Mesenchymal stem cell (in vitro differentiated cells and primary cell): Measurements from ENCODE around the gene CLSTN1.
A peak's percentile ranks its signal among the peaks of the same experiment; 100 is the strongest.

ENCODE experiments used
- DNase-seq: peaks from one replicate; pipeline ENCODE4 v3.0.0-alpha.2; 2013
- H2AFZ ChIP-seq: one replicate; pipeline ENCODE4 v1.6.1; 2013; ENCODE audit warnings: low read depth, mild to moderate bottlenecking, control low read depth, inconsistent platforms, low read length, moderate library complexity
- H2AK5ac ChIP-seq: 2 replicates; pipeline ENCODE4 v1.6.1; 2013; ENCODE audit warnings: low read length, moderate library complexity, mild to moderate bottlenecking, inconsistent platforms; ENCODE audit not compliant: severe bottlenecking
- H2BK120ac ChIP-seq: one replicate; pipeline ENCODE4 v1.6.1; 2013; ENCODE audit warnings: low read depth, mild to moderate bottlenecking, inconsistent platforms, low read length, moderate library complexity
- H2BK12ac ChIP-seq, 2 experiments: one replicate each; pipeline ENCODE4 v1.6.1; 2013; ENCODE audit warnings: inconsistent platforms in 2 of 2, low read length in 2 of 2, mild to moderate bottlenecking in 2 of 2, moderate library complexity in 2 of 2, control low read depth in 1 of 2
- H2BK15ac ChIP-seq: one replicate; pipeline ENCODE4 v1.6.1; 2013; ENCODE audit warnings: mild to moderate bottlenecking, low read depth, inconsistent platforms; ENCODE audit not compliant: poor library complexity, severe bottlenecking
- H2BK5ac ChIP-seq: 2 replicates; pipeline ENCODE4 v1.6.1; 2013; ENCODE audit warnings: low read depth, mild to moderate bottlenecking, low read length, control low read depth, inconsistent platforms; ENCODE audit not compliant: poor library complexity, severe bottlenecking
- H3K14ac ChIP-seq, 2 experiments: one replicate each; pipeline ENCODE4 v1.6.1; 2013; ENCODE audit warnings: inconsistent platforms in 2 of 2, low read length in 2 of 2, control low read depth in 1 of 2, mild to moderate bottlenecking in 1 of 2, moderate library complexity in 1 of 2
- H3K18ac ChIP-seq, 2 experiments: one replicate each; pipeline ENCODE4 v1.6.1; 2013; ENCODE audit warnings: inconsistent platforms in 2 of 2, low read length in 2 of 2, control low read depth in 1 of 2, low read depth in 1 of 2, mild to moderate bottlenecking in 1 of 2
- H3K23ac ChIP-seq, 2 experiments: one replicate each; pipeline ENCODE4 v1.6.1; 2013; ENCODE audit warnings: inconsistent platforms in 2 of 2, low read length in 2 of 2, mild to moderate bottlenecking in 2 of 2, moderate library complexity in 2 of 2, control low read depth in 1 of 2
- H3K27ac ChIP-seq: 2 replicates; pipeline ENCODE4 v1.5.1; 2013; ENCODE audit warnings: mild to moderate bottlenecking, moderate library complexity, low read length, control low read depth, inconsistent platforms; ENCODE audit not compliant: poor library complexity, severe bottlenecking
- H3K27me3 ChIP-seq, 2 experiments: 2 replicates each; pipeline versions ENCODE4 v1.6.1 to v1.7.0; 2013; ENCODE audit warnings: low read length in 2 of 2, mild to moderate bottlenecking in 2 of 2, moderate library complexity in 2 of 2, control low read depth in 1 of 2, inconsistent platforms in 1 of 2; ENCODE audit not compliant: control insufficient read depth in 1 of 2, insufficient read depth in 1 of 2
- H3K36me3 ChIP-seq, 2 experiments: 2 replicates each; pipeline versions ENCODE4 v1.6.1 to v1.7.0; 2013; ENCODE audit warnings: low read length in 2 of 2, control low read depth in 1 of 2, inconsistent platforms in 1 of 2, low read depth in 1 of 2, mild to moderate bottlenecking in 1 of 2; ENCODE audit not compliant: insufficient read depth in 2 of 2, control insufficient read depth in 1 of 2
- H3K4ac ChIP-seq, 2 experiments: one replicate each; pipeline ENCODE4 v1.6.1; 2013; ENCODE audit warnings: inconsistent platforms in 2 of 2, low read length in 2 of 2, mild to moderate bottlenecking in 2 of 2, moderate library complexity in 2 of 2, control low read depth in 1 of 2, low read depth in 1 of 2
- H3K4me1 ChIP-seq: 2 replicates; pipeline ENCODE4 v1.6.1; 2013; ENCODE audit warnings: low read depth, low read length, control low read depth; ENCODE audit not compliant: control insufficient read depth, insufficient read depth
- H3K4me2 ChIP-seq: 2 replicates; pipeline ENCODE4 v1.6.1; 2013; ENCODE audit warnings: low read length, mild to moderate bottlenecking, inconsistent platforms; ENCODE audit not compliant: poor library complexity, severe bottlenecking
- H3K4me3 ChIP-seq, 2 experiments: 2 replicates each; pipeline versions ENCODE4 v1.5.1 to v1.7.0; 2013; ENCODE audit warnings: low read length in 2 of 2, mild to moderate bottlenecking in 2 of 2, control low read depth in 1 of 2, low read depth in 1 of 2; ENCODE audit not compliant: insufficient read depth in 1 of 2
- H3K79me1 ChIP-seq: replicated peaks from 2 replicates; pipeline ENCODE4 v1.6.1; 2013; ENCODE audit warnings: mild to moderate bottlenecking, control low read depth, low read length, inconsistent platforms; ENCODE audit not compliant: poor library complexity, severe bottlenecking
- H3K9ac ChIP-seq: 2 replicates; pipeline ENCODE4 v1.7.0; 2013; ENCODE audit warnings: mild to moderate bottlenecking, low read length, moderate library complexity
- H3K9me3 ChIP-seq: 2 replicates; pipeline ENCODE4 v1.7.0; 2013; ENCODE audit warnings: mild to moderate bottlenecking, low read length; ENCODE audit not compliant: control insufficient read depth
- H4K8ac ChIP-seq: one replicate; pipeline ENCODE4 v1.6.1; 2013; ENCODE audit warnings: inconsistent platforms, mild to moderate bottlenecking, low read length, moderate library complexity
- H4K91ac ChIP-seq: one replicate; pipeline ENCODE4 v1.6.1; 2013; ENCODE audit warnings: mild to moderate bottlenecking, low read length, inconsistent platforms
- WGBS: methylation state at CpG from one replicate; pipeline ENCODE4 v1.1.7; 2013; ENCODE audit warnings: mixed read lengths; 5-methylcytosine and 5-hydroxymethylcytosine counted together

CLSTN1 gene

GRCh38 chr1:9710037-9710436 is 113.7 kb downstream of the CLSTN1 start:
- Histone ChIP-seq H3K4me2 (no peak overlapping the region), H2BK120ac (no peak overlapping the region), H3K36me3 (peaks cover 12 to 35% of the 10 kb centered on the region in 2 experiments), H3K18ac (no peak overlapping the region), H3K23ac (no peak overlapping the region), H2BK12ac (no peak overlapping the region), H2BK15ac (no peak overlapping the region), H4K91ac (no peak overlapping the region), H2AK5ac (no peak overlapping the region), H3K4me3 (no peak overlapping the region), H2AFZ (no peak overlapping the region), H3K9me3 (no peaks in the 10 kb centered on the region), H3K79me1 (peaks cover 23% of the 10 kb centered on the region), H3K27ac (no peak overlapping the region), H3K27me3 (no peaks in the 10 kb centered on the region), H4K8ac (no peak overlapping the region), H3K14ac (no peak overlapping the region), H2BK5ac (no peak overlapping the region), H3K4me1 (peaks cover 6% of the 10 kb centered on the region), H3K4ac (no peak overlapping the region), H3K9ac (no peak overlapping the region)
- 95% methylated on average over 8 of the region's 8 CpGs for WGBS
- DNase-seq, result no peak

- Histone ChIP-seq H3K4me1 (peaks cover 12% of the 10 kb centered on the region), H4K91ac (no peak overlapping the region), H2AK5ac (no peak overlapping the region), H3K4me2 (no peak overlapping the region), H3K23ac (no peak overlapping the region), H3K14ac (no peak overlapping the region), H3K4me3 (no peak overlapping the region), H3K79me1 (peaks cover 28% of the 10 kb centered on the region), H3K27ac (no peak overlapping the region), H3K4ac (no peak overlapping the region), H3K36me3 (peaks cover 7 to 23% of the 10 kb centered on the region in 2 experiments), H2BK15ac (no peak overlapping the region), H2BK12ac (no peak overlapping the region), H3K9me3 (no peaks in the 10 kb centered on the region), H3K27me3 (no peaks in the 10 kb centered on the region), H3K9ac (no peak overlapping the region), H2BK5ac (no peak overlapping the region), H2AFZ (no peak overlapping the region), H2BK120ac (no peak overlapping the region), H3K18ac (no peak overlapping the region), H4K8ac (no peak overlapping the region)
- 91% methylated on average over 3 of the region's 4 CpGs for WGBS
- DNase-seq, result no peak
Measured at GRCh38 chr1:9706178-9706577, 117.6 kb downstream of the CLSTN1 start.

- H3K36me3 ChIP-seq, result peaks cover 3 to 17% of the 10 kb centered on the region in 2 experiments
- H3K4me1 ChIP-seq, result peaks cover 18% of the 10 kb centered on the region
- H3K14ac ChIP-seq, result no peak overlapping the region
- no peak for DNase-seq
- no peaks in the 10 kb centered on the region for H3K27me3 ChIP-seq
- H3K9ac ChIP-seq, result no peak overlapping the region
- no peak overlapping the region for H2BK15ac ChIP-seq
- H2AFZ ChIP-seq, result no peak overlapping the region
- no peak overlapping the region for H2BK5ac ChIP-seq
- WGBS, result 98% methylated on average over 5 of the region's 8 CpGs
- H3K4me3 ChIP-seq, result no peak overlapping the region
- H3K9me3 ChIP-seq, result no peaks in the 10 kb centered on the region
- no peak overlapping the region for H2BK120ac ChIP-seq
- no peak overlapping the region for H3K4ac ChIP-seq
- H3K4me2 ChIP-seq, result no peak overlapping the region
- H3K79me1 ChIP-seq, result peaks cover 27% of the 10 kb centered on the region
- peak overlapping the region; percentile 70 for H3K27ac ChIP-seq
- H2BK12ac ChIP-seq, result no peak overlapping the region
- peak overlapping the region; percentile 88 for H2AK5ac ChIP-seq
- H4K8ac ChIP-seq, result no peak overlapping the region
- no peak overlapping the region for H3K18ac ChIP-seq
- no peak overlapping the region for H4K91ac ChIP-seq
- H3K23ac ChIP-seq, result no peak overlapping the region
Measured at GRCh38 chr1:9705337-9706093, 118.2 kb downstream of the CLSTN1 start.

GRCh38 chr1:9703681-9704080 is 120.1 kb downstream of the CLSTN1 start:
- H2BK12ac ChIP-seq, result no peak overlapping the region
- H3K36me3 ChIP-seq, result peaks cover 0 to 13% of the 10 kb centered on the region in 2 experiments
- no peak overlapping the region for H3K18ac ChIP-seq
- H4K8ac ChIP-seq, result no peak overlapping the region
- H3K14ac ChIP-seq, result no peak overlapping the region
- no peak overlapping the region for H2BK5ac ChIP-seq
- H3K27ac ChIP-seq, result no peak overlapping the region
- no peak overlapping the region for H3K9ac ChIP-seq
- H2AFZ ChIP-seq, result no peak overlapping the region
- H3K27me3 ChIP-seq, result no peaks in the 10 kb centered on the region
- no peak overlapping the region for H2BK120ac ChIP-seq
- H4K91ac ChIP-seq, result no peak overlapping the region
- peaks cover 30% of the 10 kb centered on the region for H3K4me1 ChIP-seq
- no peak overlapping the region for H3K4me3 ChIP-seq
- peak overlapping the region; percentile 60 for H2AK5ac ChIP-seq
- WGBS, result 97% methylated on average over 3 of the region's 3 CpGs
- no peaks in the 10 kb centered on the region for H3K9me3 ChIP-seq
- H3K79me1 ChIP-seq, result peaks cover 17% of the 10 kb centered on the region
- H3K4me2 ChIP-seq, result no peak overlapping the region
- DNase-seq, result no peak
- H2BK15ac ChIP-seq, result no peak overlapping the region
- no peak overlapping the region for H3K23ac ChIP-seq
- no peak overlapping the region for H3K4ac ChIP-seq
